Astrocyte (in vitro differentiated cells and primary cell): ENCODE measurements around the gene HOXD11.

Source experiments
- CTCF ChIP-seq: IDR thresholded peaks from 2 replicates; pipeline ENCODE4 v1.5.1; 2011; ENCODE audit warnings: low read depth, mild to moderate bottlenecking, inconsistent platforms, low read length, moderate library complexity; ENCODE audit not compliant: insufficient read depth
- EZH2 ChIP-seq: IDR thresholded peaks from 2 replicates; pipeline ENCODE4 v1.6.1; 2012; ENCODE audit warnings: mild to moderate bottlenecking, low read length, inconsistent platforms; ENCODE audit not compliant: insufficient read depth

- TF ChIP-seq CTCF, result no peak
- TF ChIP-seq EZH2, result no peak
Measured at GRCh38 chr2:176101216-176101830, 5.8 kb upstream of the HOXD11 start.
